IMR-90 (cell line): ENCODE results near the gene FBXL19. TPM values are rescaled to one million over a fixed set of nuclear protein-coding genes. Genes with fewer than 3 reads are reported as not detected.
A peak's percentile ranks its signal among the peaks of the same experiment; 100 is the strongest.

ENCODE experiments used
- ATAC-seq: fragments of 200-7000 bp; cut with Tn5 transposase; 2 replicates; pipeline ENCODE4 v1.9.1; 2020; ENCODE audit warnings: low read depth, mild to moderate bottlenecking, moderate library complexity
- BruUV-seq: library from RNA; stranded (reverse); fragments of 400-500 nt; replicated peaks from 2 replicates; lab custom pipeline; 2021; lab: Mats Ljungman, UMichigan
- CTCF ChIA-PET: fragments of 300-600 bp; formaldehyde crosslinking; extraction: SDS; loops from one replicate; lab custom pipeline; 2021; ENCODE audit warnings: antibody characterized with exemption; lab: Yijun Ruan, JAX
- POLR2A ChIA-PET: fragments of 300-600 bp; sonication (Branson Sonifier 250); formaldehyde crosslinking; loops from one replicate; lab custom pipeline; 2022; ENCODE audit warnings: antibody characterized with exemption; ENCODE audit not compliant: unreplicated experiment; lab: Charles Lee
- DNase-seq: peaks from one replicate; pipeline ENCODE4 v3.0.0; 2013
- H2AFZ ChIP-seq: replicated peaks from 2 replicates; pipeline ENCODE3; 2013; ENCODE audit warnings: low read length, mild to moderate bottlenecking; ENCODE audit not compliant: poor library complexity
- H2AK5ac ChIP-seq: 2 replicates; pipeline ENCODE4 v1.6.1; 2013; ENCODE audit warnings: low read depth, low read length, inconsistent platforms
- H2AK9ac ChIP-seq: replicated peaks from 2 replicates; pipeline ENCODE3; 2013; ENCODE audit warnings: mild to moderate bottlenecking, low read depth, low read length, moderate library complexity; ENCODE audit not compliant: poor library complexity
- H2BK120ac ChIP-seq: 2 replicates; pipeline ENCODE4 v1.6.1; 2013; ENCODE audit warnings: low read depth, low read length, inconsistent platforms
- H2BK15ac ChIP-seq: 3 replicates; pipeline ENCODE4 v1.6.1; 2013; ENCODE audit warnings: low read depth, low read length, inconsistent platforms
- H2BK20ac ChIP-seq: 2 replicates; pipeline ENCODE4 v1.6.1; 2013; ENCODE audit warnings: low read depth, mild to moderate bottlenecking, inconsistent platforms, low read length, moderate library complexity
- H2BK5ac ChIP-seq: 2 replicates; pipeline ENCODE4 v1.6.1; 2013; ENCODE audit warnings: mild to moderate bottlenecking, low read depth, low read length, inconsistent platforms; ENCODE audit not compliant: poor library complexity, severe bottlenecking
- H3K14ac ChIP-seq: replicated peaks from 2 replicates; pipeline ENCODE4 v1.6.1; 2013; ENCODE audit warnings: low read depth, low read length, inconsistent platforms
- H3K18ac ChIP-seq: 2 replicates; pipeline ENCODE4 v1.6.1; 2013; ENCODE audit warnings: low read depth, low read length, control low read depth
- H3K23ac ChIP-seq: 2 replicates; pipeline ENCODE4 v1.6.1; 2013; ENCODE audit warnings: low read depth, low read length, inconsistent platforms
- H3K27ac ChIP-seq: 2 replicates; pipeline ENCODE4 v1.5.1; 2013; ENCODE audit warnings: mild to moderate bottlenecking, control low read depth, low read length; ENCODE audit not compliant: insufficient read depth
- H3K27me3 ChIP-seq: 2 replicates; pipeline ENCODE4 v1.6.1; 2013; ENCODE audit warnings: low read length; ENCODE audit not compliant: control insufficient read depth, insufficient read depth
- H3K36me3 ChIP-seq: 2 replicates; pipeline ENCODE4 v1.6.1; 2013; ENCODE audit warnings: low read length, mixed read lengths; ENCODE audit not compliant: control insufficient read depth, insufficient read depth
- H3K4ac ChIP-seq: 2 replicates; pipeline ENCODE4 v1.6.1; 2013; ENCODE audit warnings: low read depth, low read length, inconsistent platforms
- H3K4me1 ChIP-seq: 2 replicates; pipeline ENCODE4 v1.6.1; 2013; ENCODE audit warnings: low read length, mixed read lengths; ENCODE audit not compliant: control insufficient read depth, insufficient read depth
- H3K4me2 ChIP-seq: 2 replicates; pipeline ENCODE4 v1.6.1; 2013; ENCODE audit warnings: low read depth, mild to moderate bottlenecking, control low read depth, low read length, moderate library complexity
- H3K4me3 ChIP-seq: 2 replicates; pipeline ENCODE4 v1.5.1; 2013; ENCODE audit warnings: low read depth, mild to moderate bottlenecking, control low read depth, low read length, moderate library complexity; ENCODE audit not compliant: insufficient read depth
- H3K56ac ChIP-seq: 2 replicates; pipeline ENCODE4 v1.6.1; 2013; ENCODE audit warnings: low read length, inconsistent platforms; ENCODE audit not compliant: insufficient read depth; ENCODE audit errors: extremely low read depth
- H3K79me1 ChIP-seq, 2 experiments: 2 replicates each; pipeline ENCODE4 v1.6.1; 2013; ENCODE audit warnings: low read length in 2 of 2, inconsistent platforms in 1 of 2, low read depth in 1 of 2
- H3K9ac ChIP-seq: 2 replicates; pipeline ENCODE4 v1.6.1; 2013; ENCODE audit warnings: low read depth, low read length, control low read depth
- H3K9me1 ChIP-seq: 2 replicates; pipeline ENCODE4 v1.6.1; 2013; ENCODE audit warnings: low read length, inconsistent platforms; ENCODE audit not compliant: insufficient read depth
- H3K9me3 ChIP-seq: 2 replicates; pipeline ENCODE4 v1.6.1; 2013; ENCODE audit warnings: low read length; ENCODE audit not compliant: control insufficient read depth, insufficient read depth
- H4K20me1 ChIP-seq: 2 replicates; pipeline ENCODE4 v1.6.1; 2013; ENCODE audit warnings: low read length, inconsistent platforms; ENCODE audit not compliant: insufficient read depth
- H4K5ac ChIP-seq: 2 replicates; pipeline ENCODE4 v1.6.1; 2013; ENCODE audit warnings: mild to moderate bottlenecking, low read depth, low read length, control low read depth
- H4K8ac ChIP-seq, 2 experiments: 2 replicates each; pipeline ENCODE4 v1.6.1; 2013; ENCODE audit warnings: low read depth in 2 of 2, low read length in 2 of 2, control low read depth in 1 of 2, inconsistent platforms in 1 of 2
- H4K91ac ChIP-seq: 2 replicates; pipeline ENCODE4 v1.6.1; 2013; ENCODE audit warnings: low read depth, low read length, inconsistent platforms; ENCODE audit not compliant: insufficient read depth
- BHLHE40 ChIP-seq: fragments of 150-350 bp; IDR thresholded peaks from 2 replicates; pipeline ENCODE4 v1.6.1; 2016; ENCODE audit warnings: mild to moderate bottlenecking, low read depth, low read length
- CHD1 ChIP-seq: IDR thresholded peaks from 2 replicates; pipeline ENCODE4 v1.6.1; 2012; ENCODE audit warnings: low read depth, low read length, improper control_type of control experiment
- CTCF ChIP-seq: conservative IDR thresholded peaks from 2 replicates; pipeline ENCODE4 v1.5.1; 2012; ENCODE audit warnings: mild to moderate bottlenecking, low read depth, low read length, improper control_type of control experiment
- ELK1 ChIP-seq: fragments of 150-350 bp; IDR thresholded peaks from 2 replicates; pipeline ENCODE4 v1.6.1; 2016; ENCODE audit warnings: low read depth, mild to moderate bottlenecking, low read length, moderate library complexity, borderline replicate concordance
- MAFK ChIP-seq: IDR thresholded peaks from 2 replicates; pipeline ENCODE4 v1.6.1; 2012; ENCODE audit warnings: low read depth, low read length, improper control_type of control experiment
- MAZ ChIP-seq: IDR thresholded peaks from 2 replicates; pipeline ENCODE4 v1.6.1; 2012; ENCODE audit warnings: low read depth, mild to moderate bottlenecking, low read length, improper control_type of control experiment, moderate library complexity, borderline replicate concordance
- MXI1 ChIP-seq: IDR thresholded peaks from 2 replicates; pipeline ENCODE4 v1.6.1; 2012; ENCODE audit warnings: low read depth, mild to moderate bottlenecking, low read length, moderate library complexity, borderline replicate concordance
- POLR2A ChIP-seq: IDR thresholded peaks from 2 replicates; pipeline ENCODE4 v1.6.1; 2012; ENCODE audit warnings: mild to moderate bottlenecking, low read depth, low read length
- RAD21 ChIP-seq: IDR thresholded peaks from 2 replicates; pipeline ENCODE4 v1.6.1; 2012; ENCODE audit warnings: low read length, improper control_type of control experiment
- RFX5 ChIP-seq: IDR thresholded peaks from 2 replicates; pipeline ENCODE4 v1.8.0; 2012; ENCODE audit warnings: low read depth, mild to moderate bottlenecking, low read length, moderate library complexity
- SMC3 ChIP-seq: fragments of 150-350 bp; IDR thresholded peaks from 2 replicates; pipeline ENCODE4 v1.6.1; 2016; ENCODE audit warnings: low read depth, mild to moderate bottlenecking, antibody characterized with exemption, low read length, moderate library complexity
- USF2 ChIP-seq: fragments of 150-350 bp; IDR thresholded peaks from 2 replicates; pipeline ENCODE4 v1.6.1; 2017; ENCODE audit warnings: mild to moderate bottlenecking, antibody characterized with exemption, low read length, low read depth
- WGBS, 2 experiments: methylation state at CpG; one replicate each; pipeline versions ENCODE4 v1.1.5 to v1.1.7; 2013; ENCODE audit warnings: missing lambda C conversion rate in 2 of 2; ENCODE audit not compliant: insufficient read length in 1 of 2; ENCODE audit errors: extremely low coverage in 2 of 2; 5-methylcytosine and 5-hydroxymethylcytosine counted together
- dilution Hi-C: fragments of 300-500 bp; cut with HindIII; formaldehyde crosslinking; loops from one replicate; pipeline ENCODE4 v1.14.3; 2018; ENCODE audit warnings: low sequenced_read_pairs; ENCODE audit not compliant: unreplicated experiment
- in situ Hi-C: fragments of 300-500 bp; cut with MboI; formaldehyde crosslinking; loops from 3 replicates; pipeline ENCODE4 v1.14.3; 2019; ENCODE audit warnings: low sequenced_read_pairs, inconsistent platforms, mixed read lengths
- intact Hi-C: fragments of 100-400 bp; cut with micrococcal nuclease; formaldehyde crosslinking; loops from 2 replicates; pipeline ENCODE4 v1.10.0; 2022
- polyA plus RNA-seq, 3 experiments: library from polyadenylated mRNA; depleted of rRNA; stranded (reverse); fragments of >200 nt; gene quantifications; 2 replicates each; pipeline ENCODE4 v1.2.3, GENCODE V29; 2012; ENCODE audit warnings: low replicate concordance in 1 of 3
- total RNA-seq: library from RNA; depleted of rRNA; stranded (reverse); fragments of >200 nt; gene quantifications from 2 replicates; pipeline ENCODE4 v1.2.3, GENCODE V29; 2012

The FBXL19 gene
- total and polyA plus RNA-seq, 2 of the 4 experiments (the other 2 are of a cell fraction): 5.0 to 13.8 TPM

- Histone ChIP-seq H2AK9ac (peak overlapping the region; percentile 96), H3K36me3 (peaks cover 7% of the 10 kb centered on the region; the same call in 1 of the 2 replicates), H3K4ac (peak overlapping the region; percentile 96), H3K27me3 (no peaks in the 10 kb centered on the region), H3K9me1 (peaks cover 4% of the 10 kb centered on the region; the same call in 1 of the 2 replicates), H2AK5ac (peak overlapping the region; percentile 65), H3K27ac (peak overlapping the region; percentile 94), H3K9me3 (no peaks in the 10 kb centered on the region), H3K4me3 (peak overlapping the region; percentile 82), H4K20me1 (no peaks in the 10 kb centered on the region), H2BK20ac (no peak overlapping the region), H3K4me1 (peaks cover 11% of the 10 kb centered on the region), H2BK120ac (peak overlapping the region; percentile 22; the same call in 1 of the 2 replicates), H2BK5ac (peak overlapping the region; percentile 85), H3K9ac (peak overlapping the region; percentile 93), H4K8ac (peak overlapping the region; percentile 72 to 91), H2AFZ (peak overlapping the region; percentile 97), H4K5ac (peak overlapping the region; percentile 85), H3K56ac (peak overlapping the region; percentile 90), H3K79me1 (peaks cover 23 to 51% of the 10 kb centered on the region in 2 experiments; a peak in 3 of 4 replicates), H2BK15ac (no peak overlapping the region; the same call in 2 of the 3 replicates), H4K91ac (peak overlapping the region; percentile 83), H3K18ac (peak overlapping the region; percentile 40; the same call in 1 of the 2 replicates), H3K4me2 (peak overlapping the region; percentile 98), H3K23ac (peak overlapping the region; percentile 95), H3K14ac (peak overlapping the region; percentile 95)
- ChIA-PET POLR2A (interaction anchor here (0.6 to 1.9 kb wide), 2 partner anchors 49 to 70 kb away, joined by 4 to 11 read pairs; partner anchors contain the start of gene FBXL19), CTCF (interaction anchor here (0.6 to 1.2 kb wide), 3 partner anchors 21 to 60 kb away, joined by 3 to 6 read pairs (median 3); no protein-coding TSS in a partner anchor)
- in situ Hi-C loops: no loop called here
- no TSS peak for BruUV-seq
- dilution Hi-C loops: no loop called here
- DNase-seq: peak; percentile 88
- ATAC-seq: peak; percentile 95
- WGBS, 2 experiments: 0% methylated on average over 38 of the region's 85 CpGs; no CpG with 5 or more reads in 1 of the 2 experiments
- intact Hi-C loops: loop anchor here (1.0 to 2.0 kb wide), 4 partner anchors 20 to 88 kb away; partner anchors contain the start of genes BCL7C and ZNF629
- TF ChIP-seq CHD1 (0 out of 2 replicates have a peak, but pooled peaks have one; percentile 47), SMC3 (no peak), MAZ (peak; percentile 38; the same call in 1 of the 2 replicates), USF2 (no peak; the same call in 1 of the 2 replicates), MXI1 (peak; percentile 73), BHLHE40 (no peak), RFX5 (no peak), POLR2A (peak; percentile 75), ELK1 (no peak), MAFK (no peak), RAD21 (no peak), CTCF (0 out of 2 replicates have a peak, but pooled peaks have one; percentile 5)
These were observed 48.3 kb upstream of the FBXL19 start for GRCh38 chr16:30874821-30875717.
